ENCODE measurements around the gene ITGB7. TPM values are rescaled to one million over a fixed set of nuclear protein-coding genes. Genes with fewer than 3 reads are reported as not detected.
A peak's percentile ranks its signal among the peaks of the same experiment; 100 is the strongest.

The ITGB7 gene
- total and polyA plus RNA-seq, 11 donors: 0.12 to 11.6 (median 1.1) TPM

GRCh38 chr12:53236443-53237111 lies 29.5 kb upstream of the ITGB7 start:
- no peaks in the 10 kb centered on the region for H3K27me3 ChIP-seq
- no peak for DNase-seq
- no peak for TF ChIP-seq POLR2A (IDR thresholded peaks at IDR 0.05)
- TF ChIP-seq CTCF (IDR thresholded peaks at IDR 0.05): no peak
- H3K36me3 ChIP-seq: no peaks in the 10 kb centered on the region
- peaks cover 0 to 28% (median 22%) of the 10 kb centered on the region in 12 donors for H3K4me1 ChIP-seq
- ATAC-seq: no peak
- intact Hi-C loops (cut with DNase I): no loop called here
- no peak overlapping the region for H3K27ac ChIP-seq
- WGBS, 4 donors: 83 to 94% (median 88%) methylated on average over 1 of the region's 1 CpG
- H3K9me3 ChIP-seq: no peaks in the 10 kb centered on the region
- H3K4me3 ChIP-seq: no peak overlapping the region

- no peak for ATAC-seq
- H3K4me1 ChIP-seq: peaks cover 0 to 35% (median 24%) of the 10 kb centered on the region in 12 donors
- H3K9me3 ChIP-seq: no peaks in the 10 kb centered on the region
- no peak for TF ChIP-seq POLR2A (IDR thresholded peaks at IDR 0.05)
- no peak for TF ChIP-seq CTCF (IDR thresholded peaks at IDR 0.05)
- H3K36me3 ChIP-seq: no peaks in the 10 kb centered on the region
- DNase-seq: no peak
- no peaks in the 10 kb centered on the region for H3K27me3 ChIP-seq
- H3K27ac ChIP-seq: no peak overlapping the region
- H3K4me3 ChIP-seq: no peak overlapping the region
- 81 to 87% (median 85%) methylated on average over 9 of the region's 9 CpGs for WGBS, 4 donors
- intact Hi-C loops (cut with DNase I): no loop called here
These were observed 28.8 kb upstream of the ITGB7 start for GRCh38 chr12:53235742-53236442.

- peaks cover 0 to 35% (median 24%) of the 10 kb centered on the region in 12 donors for H3K4me1 ChIP-seq
- ATAC-seq (no peak), DNase-seq (no peak)
- intact Hi-C loops (cut with DNase I): no loop called here
- TF ChIP-seq CTCF (IDR thresholded peaks at IDR 0.05): no peak
- no peak for TF ChIP-seq POLR2A (IDR thresholded peaks at IDR 0.05)
- no peak overlapping the region for H3K27ac ChIP-seq
- H3K4me3 ChIP-seq: no peak overlapping the region
- H3K9me3 ChIP-seq: no peaks in the 10 kb centered on the region
- no peaks in the 10 kb centered on the region for H3K36me3 ChIP-seq
- H3K27me3 ChIP-seq: no peaks in the 10 kb centered on the region
- 66 to 77% (median 72%) methylated on average over 3 of the region's 3 CpGs for WGBS, 4 donors
These were observed 28.1 kb upstream of the ITGB7 start for GRCh38 chr12:53235164-53235563.

GRCh38 chr12:53234271-53234914 lies 27.3 kb upstream of the ITGB7 start:
- Histone ChIP-seq H3K4me1 (peaks cover 0 to 35% (median 24%) of the 10 kb centered on the region in 12 donors), H3K36me3 (no peaks in the 10 kb centered on the region), H3K27ac (peak overlapping the region in 4 of 12 donors; percentile 26 to 83 (median 43)), H3K9me3 (no peaks in the 10 kb centered on the region), H3K27me3 (no peaks in the 10 kb centered on the region), H3K4me3 (peak overlapping the region in 1 of 12 donors; percentile 11)
- TF ChIP-seq POLR2A (IDR thresholded peaks at IDR 0.05): no peak
- TF ChIP-seq CTCF (IDR thresholded peaks at IDR 0.05): no peak
- intact Hi-C loops (cut with DNase I): no loop called here
- DNase-seq (peak in 1 of 5 donors; percentile 70), ATAC-seq (no peak)
- WGBS, 4 donors: 15 to 19% (median 17%) methylated on average over 12 of the region's 12 CpGs
